ENCODE results near the gene HAVCR2. TPM values are rescaled to one million over a fixed set of nuclear protein-coding genes. Genes with fewer than 3 reads are reported as not detected.

Gene HAVCR2
- total and polyA plus RNA-seq, 10 of the 15 experiments (the other 5 are each of a cell fraction or from before 2014, with no cell fraction given) = 5.2 to 7.5 (median 6.9) TPM

- TF ChIP-seq ATF2 (IDR thresholded peaks at IDR 0.05; ENCODE audit: low read length) (0 out of 2 replicates have a peak, but pooled peaks have one; percentile 37), USF2 (IDR thresholded peaks at IDR 0.05; ENCODE audit: borderline replicate concordance, low read depth, low read length) (no peak), BMI1 (IDR thresholded peaks at IDR 0.05; ENCODE audit: borderline replicate concordance) (0 out of 2 replicates have a peak, but pooled peaks have one; percentile 18), ZNF24 (IDR thresholded peaks at IDR 0.05) (no peak), MYC (IDR thresholded peaks at IDR 0.05; ENCODE audit: insufficient read depth, insufficient read length, insufficient replicate concordance, low read length, severe bottlenecking) (no peak), MTA2 (IDR thresholded peaks at IDR 0.05; ENCODE audit: low read depth) (no peak), NR2F1 (conservative IDR thresholded peaks at IDR 0.05) (no peak), RELB (IDR thresholded peaks at IDR 0.05; ENCODE audit: low read depth) (no peak), PAX8 (IDR thresholded peaks at IDR 0.05) (peak; percentile 82; the same call in 1 of the 2 replicates), GABPA (IDR thresholded peaks at IDR 0.05; ENCODE audit: low read depth) (no peak), SRF (IDR thresholded peaks at IDR 0.05; ENCODE audit: low read depth in 2 of 2, low read length in 2 of 2) (no peak), BACH1 (IDR thresholded peaks at IDR 0.05; ENCODE audit: borderline replicate concordance) (no peak), POLR2AphosphoS2 (IDR thresholded peaks at IDR 0.05; ENCODE audit: low read depth, low read length) (0 out of 2 replicates have a peak, but pooled peaks have one; percentile 3), IRF5 (IDR thresholded peaks at IDR 0.05; ENCODE audit: borderline replicate concordance) (no peak), IRF4 (IDR thresholded peaks at IDR 0.05; ENCODE audit: low read depth, low read length) (no peak), PBX3 (IDR thresholded peaks at IDR 0.05; ENCODE audit: insufficient replicate concordance, low read depth, low read length) (peak; percentile 33), STAT1 (conservative IDR thresholded peaks at IDR 0.05) (no peak), E2F4 (IDR thresholded peaks at IDR 0.05; ENCODE audit: low read depth, low read length) (no peak), MYB (IDR thresholded peaks at IDR 0.05; ENCODE audit: borderline replicate concordance, low read depth, low read length) (no peak), POLR2AphosphoS5 (IDR thresholded peaks at IDR 0.05; ENCODE audit: low read length) (0 out of 2 replicates have a peak, but pooled peaks have one; percentile 4), ZSCAN29 (IDR thresholded peaks at IDR 0.05) (no peak), YY1 (IDR thresholded peaks at IDR 0.05; ENCODE audit: low read depth, low read length) (peak; percentile 69)
Observed at GRCh38 chr5:157143127-157143971, 34.5 kb upstream of the HAVCR2 start (continued).

Data from GM12878 (cell line).